HEK293 (cell line): ENCODE results near the gene SULF2.

Experiments
- CTCF ChIA-PET: fragments of 350-600 bp; formaldehyde crosslinking; extraction: SDS; loops from one replicate; lab custom pipeline; 2021; ENCODE audit warnings: antibody characterized with exemption; lab: Yijun Ruan, JAX
- POLR2A ChIA-PET: fragments of 300-600 bp; formaldehyde crosslinking; extraction: SDS; loops from one replicate; lab custom pipeline; 2020; ENCODE audit warnings: antibody characterized with exemption, inconsistent platforms; lab: Yijun Ruan, JAX
- H3K27ac ChIP-seq: fragments of 200-500 bp; sonication (Bioruptor generic); 2 replicates; pipeline ENCODE4 v1.5.1; 2014; ENCODE audit warnings: low read depth, low read length, control low read depth, inconsistent platforms; ENCODE audit errors: extremely low read depth
- H3K36me3 ChIP-seq, 2 experiments: fragments of 200-500 bp in 1 of 2; sonication (Bioruptor generic) in 1 of 2; 1 replicate in 1 of 2; 2 replicates in 1 of 2; pipeline ENCODE4 v1.5.1; 2014 to 2017; ENCODE audit warnings: inconsistent platforms in 2 of 2, low read length in 2 of 2; ENCODE audit not compliant: control insufficient read depth in 2 of 2, insufficient read depth in 1 of 2
- H3K4me1 ChIP-seq: fragments of 200-500 bp; sonication (Bioruptor generic); 2 replicates; pipeline ENCODE4 v1.5.1; 2014; ENCODE audit warnings: mild to moderate bottlenecking, low read length, inconsistent platforms; ENCODE audit not compliant: control insufficient read depth, insufficient read depth
- H3K4me3 ChIP-seq: 2 replicates; pipeline ENCODE4 v1.5.1; 2011; ENCODE audit warnings: low read depth, mild to moderate bottlenecking, control low read depth, low read length, moderate library complexity
- H3K9me3 ChIP-seq: fragments of 200-500 bp; sonication (Bioruptor generic); 2 replicates; pipeline ENCODE4 v1.5.1; 2014; ENCODE audit warnings: low read depth, low read length, inconsistent platforms; ENCODE audit not compliant: control insufficient read depth, insufficient read depth
- SP2 ChIP-seq: fragments of 450-650 bp; formaldehyde crosslinking; IDR thresholded peaks from 2 replicates; pipeline ENCODE4 v1.5.1; 2016; ENCODE audit warnings: missing biosample characterization, missing genetic modification characterization
- ZFHX2 ChIP-seq: fragments of 450-650 bp; formaldehyde crosslinking; conservative IDR thresholded peaks from 2 replicates; pipeline ENCODE4 v1.5.1; 2016; ENCODE audit warnings: missing biosample characterization, missing genetic modification characterization
- ZNF133 ChIP-seq: fragments of 450-650 bp; formaldehyde crosslinking; IDR thresholded peaks from 2 replicates; pipeline ENCODE4 v1.5.1; 2016; ENCODE audit warnings: missing biosample characterization, missing genetic modification characterization
- ZNF211 ChIP-seq: fragments of 450-650 bp; formaldehyde crosslinking; IDR thresholded peaks from 2 replicates; pipeline ENCODE4 v1.5.1; 2016; ENCODE audit warnings: low read depth, missing biosample characterization, missing genetic modification characterization
- ZNF23 ChIP-seq: fragments of 450-650 bp; formaldehyde crosslinking; IDR thresholded peaks from 2 replicates; pipeline ENCODE4 v1.5.1; 2016; ENCODE audit warnings: missing biosample characterization, missing genetic modification characterization, borderline replicate concordance
- ZNF335 ChIP-seq: fragments of 450-650 bp; formaldehyde crosslinking; conservative IDR thresholded peaks from 2 replicates; pipeline ENCODE4 v1.5.1; 2016; ENCODE audit warnings: missing biosample characterization, missing genetic modification characterization
- ZNF354C ChIP-seq: fragments of 450-650 bp; formaldehyde crosslinking; IDR thresholded peaks from 2 replicates; pipeline ENCODE4 v1.5.1; 2016; ENCODE audit warnings: missing biosample characterization, missing genetic modification characterization, low read depth, borderline replicate concordance
- ZNF416 ChIP-seq: fragments of 450-650 bp; formaldehyde crosslinking; IDR thresholded peaks from 2 replicates; pipeline ENCODE4 v1.5.1; 2016; ENCODE audit warnings: missing biosample characterization, missing genetic modification characterization
- ZNF449 ChIP-seq: fragments of 450-650 bp; formaldehyde crosslinking; IDR thresholded peaks from 2 replicates; pipeline ENCODE4 v1.5.1; 2017; ENCODE audit warnings: missing biosample characterization, mild to moderate bottlenecking, missing genetic modification characterization, moderate library complexity
- ZNF473 ChIP-seq: fragments of 450-650 bp; formaldehyde crosslinking; IDR thresholded peaks from 2 replicates; pipeline ENCODE4 v1.5.1; 2017; ENCODE audit warnings: missing biosample characterization, missing genetic modification characterization
- ZNF626 ChIP-seq: fragments of 450-650 bp; sonication (Bioruptor Pico); formaldehyde crosslinking; IDR thresholded peaks from 2 replicates; pipeline ENCODE4 v1.5.1; 2018; ENCODE audit warnings: missing biosample characterization, missing genetic modification characterization, inconsistent platforms
- ZNF629 ChIP-seq: fragments of 450-650 bp; formaldehyde crosslinking; IDR thresholded peaks from 2 replicates; pipeline ENCODE4 v1.5.1; 2017; ENCODE audit warnings: missing biosample characterization, missing genetic modification characterization
- ZNF704 ChIP-seq: fragments of 450-650 bp; formaldehyde crosslinking; IDR thresholded peaks from 2 replicates; pipeline ENCODE4 v1.5.1; 2016; ENCODE audit warnings: missing biosample characterization, missing genetic modification characterization
- TF ChIP-seq, protein P1 (sequence below): fragments of 450-650 bp; formaldehyde crosslinking; IDR thresholded peaks from 2 replicates; pipeline ENCODE4 v1.5.1; 2017; ENCODE audit warnings: missing biosample characterization, missing genetic modification characterization
- TF ChIP-seq, protein P2 (sequence below): fragments of 450-650 bp; formaldehyde crosslinking; IDR thresholded peaks from 2 replicates; pipeline ENCODE4 v1.5.1; 2016; ENCODE audit warnings: missing biosample characterization, missing genetic modification characterization
- TF ChIP-seq, protein P3 (sequence below): fragments of 450-650 bp; formaldehyde crosslinking; IDR thresholded peaks from 2 replicates; pipeline ENCODE4 v1.5.1; 2016; ENCODE audit warnings: missing biosample characterization, missing genetic modification characterization

The SULF2 gene

DNA sequence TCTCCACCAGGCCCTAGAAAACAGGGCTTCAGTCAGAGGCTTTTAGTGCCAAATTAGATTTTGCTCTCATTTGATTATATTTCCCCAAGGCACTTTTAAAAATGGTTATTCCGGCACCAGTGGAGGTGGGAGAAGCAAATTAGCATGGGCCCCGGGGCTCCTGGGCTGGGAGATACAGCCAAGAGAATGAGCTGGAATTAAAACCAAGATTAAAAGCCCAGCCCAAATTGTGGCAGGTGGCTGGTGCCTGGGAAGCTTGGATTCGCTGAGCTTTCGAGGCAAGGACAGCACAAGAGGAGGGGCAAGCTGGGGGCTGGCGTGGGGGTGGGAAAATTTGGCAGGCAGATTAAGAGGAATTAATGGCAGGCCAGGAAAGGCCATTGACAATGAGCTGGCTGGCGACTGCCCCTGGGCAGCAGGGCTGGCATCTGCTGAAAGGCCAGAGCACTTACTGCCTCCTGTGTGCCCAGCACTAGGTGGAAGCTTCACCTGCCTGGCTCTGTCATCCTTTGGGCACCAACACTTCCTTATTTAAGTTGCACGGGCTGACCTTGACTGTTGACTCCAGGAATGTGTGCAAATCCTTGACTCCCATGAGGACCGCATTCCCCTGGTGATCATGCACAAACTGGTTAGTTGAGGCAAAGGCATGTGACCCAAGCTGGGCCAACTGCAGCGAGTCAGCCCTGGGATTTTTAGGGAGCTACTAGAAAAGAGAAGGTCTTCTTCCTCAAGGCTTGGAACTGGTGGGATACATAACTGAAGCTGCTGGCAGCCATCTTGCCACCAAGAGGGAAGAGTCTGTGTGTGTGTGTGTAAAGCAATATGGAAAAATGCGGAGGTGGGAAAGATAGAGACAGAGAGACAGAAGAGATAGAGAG lies 76.1 kb downstream of the SULF2 start (continued):
- no peak for TF ChIP-seq ZNF704 (tag by site-specific recombination)

DNA sequence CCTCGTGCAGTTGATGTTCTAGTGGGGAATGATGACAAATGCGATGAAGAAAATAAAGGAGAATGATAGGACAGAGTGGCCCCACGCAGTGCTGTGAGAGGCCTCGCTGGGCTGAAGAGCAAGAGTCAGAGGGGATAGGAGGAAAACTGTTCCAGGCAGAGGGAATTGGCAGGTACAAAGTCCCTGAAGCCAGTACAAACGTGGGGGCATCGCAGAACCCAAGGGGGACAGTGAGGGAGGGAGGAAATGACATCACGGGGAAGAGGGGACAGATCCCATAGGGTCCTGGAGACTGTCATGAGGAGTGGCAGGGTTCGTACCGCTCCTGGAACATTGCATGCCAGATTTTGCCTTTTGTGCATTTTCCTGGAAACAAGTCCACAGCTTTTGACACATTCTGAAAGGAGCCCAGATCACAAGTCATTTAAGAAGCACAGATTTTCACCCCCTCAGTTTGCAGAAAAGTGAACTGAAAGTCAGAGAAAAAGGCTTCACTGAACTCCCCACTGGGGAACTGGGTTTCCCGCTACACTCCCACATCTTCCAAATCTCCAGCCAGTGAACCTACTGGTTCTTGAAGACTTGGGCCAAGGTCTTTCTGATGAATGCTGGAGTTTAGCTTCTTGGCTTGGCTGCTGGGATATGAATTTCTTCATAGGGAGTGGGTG lies 77.0 kb downstream of the SULF2 start:
- Histone ChIP-seq H3K4me1 (no peaks in the 10 kb centered on the region), H3K9me3 (no peaks in the 10 kb centered on the region), H3K27ac (no peak overlapping the region), H3K4me3 (no peak overlapping the region), H3K36me3 (no peaks in the 10 kb centered on the region; a peak in 1 of 3 replicates)
- CTCF ChIA-PET, result interaction anchor here (1.1 kb wide), 1 partner anchor 17 kb away, joined by 4 read pairs; no protein-coding TSS in a partner anchor
- TF ChIP-seq SP2 (no peak), ZNF133 (no peak), ZNF473 (tag by site-specific recombination) (no peak)
- POLR2A ChIA-PET, result no interaction called here

GRCh38 chr20:47706345-47706744 lies 78.9 kb downstream of the SULF2 start:
- CTCF ChIA-PET, result interaction anchor here (0.5 kb wide), 1 partner anchor 19 kb away, joined by 3 read pairs; no protein-coding TSS in a partner anchor

GRCh38 chr20:47705497-47705856 lies 79.8 kb downstream of the SULF2 start:
- Histone ChIP-seq H3K36me3 (peaks cover 0 to 13% of the 10 kb centered on the region in 2 experiments; a peak in 2 of 3 replicates), H3K27ac (no peak overlapping the region), H3K9me3 (no peaks in the 10 kb centered on the region), H3K4me1 (no peaks in the 10 kb centered on the region), H3K4me3 (no peak overlapping the region)
- ChIA-PET POLR2A (no interaction called here), CTCF (interaction anchor here (1.7 kb wide), 1 partner anchor 27 kb away, joined by 5 read pairs; no protein-coding TSS in a partner anchor)
- peak; percentile 5; the same call in 1 of the 2 replicates for TF ChIP-seq ZFHX2 (tag by site-specific recombination)
- TF ChIP-seq, protein P1, sequence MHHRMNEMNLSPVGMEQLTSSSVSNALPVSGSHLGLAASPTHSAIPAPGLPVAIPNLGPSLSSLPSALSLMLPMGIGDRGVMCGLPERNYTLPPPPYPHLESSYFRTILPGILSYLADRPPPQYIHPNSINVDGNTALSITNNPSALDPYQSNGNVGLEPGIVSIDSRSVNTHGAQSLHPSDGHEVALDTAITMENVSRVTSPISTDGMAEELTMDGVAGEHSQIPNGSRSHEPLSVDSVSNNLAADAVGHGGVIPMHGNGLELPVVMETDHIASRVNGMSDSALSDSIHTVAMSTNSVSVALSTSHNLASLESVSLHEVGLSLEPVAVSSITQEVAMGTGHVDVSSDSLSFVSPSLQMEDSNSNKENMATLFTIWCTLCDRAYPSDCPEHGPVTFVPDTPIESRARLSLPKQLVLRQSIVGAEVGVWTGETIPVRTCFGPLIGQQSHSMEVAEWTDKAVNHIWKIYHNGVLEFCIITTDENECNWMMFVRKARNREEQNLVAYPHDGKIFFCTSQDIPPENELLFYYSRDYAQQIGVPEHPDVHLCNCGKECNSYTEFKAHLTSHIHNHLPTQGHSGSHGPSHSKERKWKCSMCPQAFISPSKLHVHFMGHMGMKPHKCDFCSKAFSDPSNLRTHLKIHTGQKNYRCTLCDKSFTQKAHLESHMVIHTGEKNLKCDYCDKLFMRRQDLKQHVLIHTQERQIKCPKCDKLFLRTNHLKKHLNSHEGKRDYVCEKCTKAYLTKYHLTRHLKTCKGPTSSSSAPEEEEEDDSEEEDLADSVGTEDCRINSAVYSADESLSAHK (tag by site-specific recombination), result no peak
- TF ChIP-seq, protein P2, sequence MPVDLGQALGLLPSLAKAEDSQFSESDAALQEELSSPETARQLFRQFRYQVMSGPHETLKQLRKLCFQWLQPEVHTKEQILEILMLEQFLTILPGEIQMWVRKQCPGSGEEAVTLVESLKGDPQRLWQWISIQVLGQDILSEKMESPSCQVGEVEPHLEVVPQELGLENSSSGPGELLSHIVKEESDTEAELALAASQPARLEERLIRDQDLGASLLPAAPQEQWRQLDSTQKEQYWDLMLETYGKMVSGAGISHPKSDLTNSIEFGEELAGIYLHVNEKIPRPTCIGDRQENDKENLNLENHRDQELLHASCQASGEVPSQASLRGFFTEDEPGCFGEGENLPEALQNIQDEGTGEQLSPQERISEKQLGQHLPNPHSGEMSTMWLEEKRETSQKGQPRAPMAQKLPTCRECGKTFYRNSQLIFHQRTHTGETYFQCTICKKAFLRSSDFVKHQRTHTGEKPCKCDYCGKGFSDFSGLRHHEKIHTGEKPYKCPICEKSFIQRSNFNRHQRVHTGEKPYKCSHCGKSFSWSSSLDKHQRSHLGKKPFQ (tag by site-specific recombination), result no peak
- TF ChIP-seq ZNF629 (tag by site-specific recombination), result no peak
- TF ChIP-seq, protein P3, sequence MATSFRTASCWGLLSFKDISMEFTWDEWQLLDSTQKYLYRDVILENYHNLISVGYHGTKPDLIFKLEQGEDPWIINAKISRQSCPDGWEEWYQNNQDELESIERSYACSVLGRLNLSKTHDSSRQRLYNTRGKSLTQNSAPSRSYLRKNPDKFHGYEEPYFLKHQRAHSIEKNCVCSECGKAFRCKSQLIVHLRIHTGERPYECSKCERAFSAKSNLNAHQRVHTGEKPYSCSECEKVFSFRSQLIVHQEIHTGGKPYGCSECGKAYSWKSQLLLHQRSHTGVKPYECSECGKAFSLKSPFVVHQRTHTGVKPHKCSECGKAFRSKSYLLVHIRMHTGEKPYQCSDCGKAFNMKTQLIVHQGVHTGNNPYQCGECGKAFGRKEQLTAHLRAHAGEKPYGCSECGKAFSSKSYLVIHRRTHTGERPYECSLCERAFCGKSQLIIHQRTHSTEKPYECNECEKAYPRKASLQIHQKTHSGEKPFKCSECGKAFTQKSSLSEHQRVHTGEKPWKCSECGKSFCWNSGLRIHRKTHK, result no peak
- no peak for TF ChIP-seq ZNF23 (tag by site-specific recombination)

More at GRCh38 chr20:47706345-47706744, 78.9 kb downstream of the SULF2 start:
- H3K36me3 ChIP-seq, result peaks cover 0 to 6% of the 10 kb centered on the region in 2 experiments; a peak in 2 of 3 replicates
- H3K4me3 ChIP-seq, result no peak overlapping the region
- no peaks in the 10 kb centered on the region for H3K9me3 ChIP-seq
- H3K4me1 ChIP-seq, result no peaks in the 10 kb centered on the region
- POLR2A ChIA-PET, result no interaction called here
- TF ChIP-seq ZNF626 (no peak), ZNF211 (tag by site-specific recombination) (no peak), ZNF335 (tag by site-specific recombination) (no peak), ZNF416 (tag by site-specific recombination) (no peak), ZNF354C (tag by site-specific recombination) (no peak), ZNF449 (tag by site-specific recombination) (no peak)
- TF ChIP-seq, all 188 proteins: peak for 0
- no peak overlapping the region for H3K27ac ChIP-seq
